ENCODE data around the gene ARMH3. TPM values are rescaled to one million over a fixed set of nuclear protein-coding genes. Genes with fewer than 3 reads are reported as not detected.

The ARMH3 gene
- total RNA-seq, 2 experiments from 2014 or later = 7.9 to 24.3 TPM

DNA sequence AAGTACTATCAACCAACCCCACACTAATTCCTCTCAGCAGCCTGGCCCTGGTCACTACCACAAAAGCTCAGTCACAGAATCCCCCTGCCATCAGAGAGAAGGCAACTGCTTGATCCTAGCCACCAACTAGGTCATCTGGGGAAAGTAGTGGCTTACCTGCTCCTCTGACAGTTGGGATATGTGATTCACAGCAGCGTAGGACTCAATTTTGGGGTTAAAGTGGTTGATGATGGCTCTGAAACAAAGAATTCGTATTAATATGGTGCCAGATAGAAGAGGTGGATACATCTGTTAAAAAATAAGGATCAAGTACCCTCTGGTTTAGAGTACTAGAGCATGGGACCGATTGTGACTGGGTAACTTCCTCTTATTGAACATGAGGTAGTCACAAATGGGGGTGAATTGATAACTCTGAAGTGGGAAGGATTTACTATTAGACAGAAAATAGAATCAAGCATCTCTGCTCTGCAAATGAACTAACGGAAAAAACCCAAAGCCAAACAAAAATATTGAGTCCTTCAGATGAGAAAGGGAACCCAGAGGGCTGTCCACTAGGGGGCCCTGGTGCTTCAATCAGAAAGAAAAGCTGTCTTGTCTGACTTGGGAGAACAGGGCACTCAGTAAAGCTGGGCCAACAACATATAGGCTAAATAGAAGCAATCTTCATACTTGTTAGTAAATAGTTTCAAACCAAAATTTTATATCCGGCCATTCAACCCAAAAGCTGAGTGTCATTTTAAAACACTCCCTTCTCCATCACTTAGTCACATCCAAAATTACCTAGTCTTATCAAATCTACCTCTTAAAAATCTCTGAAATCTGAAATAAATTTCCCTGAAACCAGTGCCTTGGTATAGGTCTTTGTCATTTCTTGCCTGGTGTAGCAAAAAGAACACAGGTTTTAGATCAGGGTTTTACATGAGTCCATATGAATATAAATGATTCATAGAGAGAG is 166.4 kb downstream of the ARMH3 start:
- Histone ChIP-seq H3K4me2 (ENCODE audit: low read length) (no peak overlapping the region), H3K4me3 (ENCODE audit: low read depth, low read length, poor library complexity, severe bottlenecking) (no peak overlapping the region), H3K36me3 (ENCODE audit: insufficient read depth, low read length) (no peaks in the 10 kb centered on the region), H3K4me1 (ENCODE audit: insufficient read depth, low read length, poor library complexity, severe bottlenecking) (no peaks in the 10 kb centered on the region), H4K20me1 (ENCODE audit: insufficient read depth, low read length) (no peaks in the 10 kb centered on the region), H3K27ac (ENCODE audit: low read depth, low read length, poor library complexity, severe bottlenecking) (no peak overlapping the region), H3K9me3 (ENCODE audit: low read length) (no peaks in the 10 kb centered on the region), H2AFZ (ENCODE audit: low read length) (no peak overlapping the region), H3K9me2 (ENCODE audit: insufficient read depth, low read length) (no peaks in the 10 kb centered on the region), H3K79me2 (ENCODE audit: insufficient read depth, low read depth, low read length) (no peaks in the 10 kb centered on the region)
- peak; percentile 79 for DNase-seq (ENCODE audit: low spot score)
- CTCF ChIA-PET (ENCODE audit: unreplicated experiment) = interaction anchor here (0.5 to 1.2 kb wide), 2 partner anchors 121 to 319 kb away, joined by 5 to 9 read pairs; no protein-coding TSS in a partner anchor
- no TSS peak for BruUV-seq (replicated peaks)
- intact Hi-C loops (cut with micrococcal nuclease; ENCODE audit: unreplicated experiment) = loop anchor here (1.0 kb wide), 3 partner anchors 48 to 184 kb away; no protein-coding TSS in a partner anchor
- TF ChIP-seq, protein P1, sequence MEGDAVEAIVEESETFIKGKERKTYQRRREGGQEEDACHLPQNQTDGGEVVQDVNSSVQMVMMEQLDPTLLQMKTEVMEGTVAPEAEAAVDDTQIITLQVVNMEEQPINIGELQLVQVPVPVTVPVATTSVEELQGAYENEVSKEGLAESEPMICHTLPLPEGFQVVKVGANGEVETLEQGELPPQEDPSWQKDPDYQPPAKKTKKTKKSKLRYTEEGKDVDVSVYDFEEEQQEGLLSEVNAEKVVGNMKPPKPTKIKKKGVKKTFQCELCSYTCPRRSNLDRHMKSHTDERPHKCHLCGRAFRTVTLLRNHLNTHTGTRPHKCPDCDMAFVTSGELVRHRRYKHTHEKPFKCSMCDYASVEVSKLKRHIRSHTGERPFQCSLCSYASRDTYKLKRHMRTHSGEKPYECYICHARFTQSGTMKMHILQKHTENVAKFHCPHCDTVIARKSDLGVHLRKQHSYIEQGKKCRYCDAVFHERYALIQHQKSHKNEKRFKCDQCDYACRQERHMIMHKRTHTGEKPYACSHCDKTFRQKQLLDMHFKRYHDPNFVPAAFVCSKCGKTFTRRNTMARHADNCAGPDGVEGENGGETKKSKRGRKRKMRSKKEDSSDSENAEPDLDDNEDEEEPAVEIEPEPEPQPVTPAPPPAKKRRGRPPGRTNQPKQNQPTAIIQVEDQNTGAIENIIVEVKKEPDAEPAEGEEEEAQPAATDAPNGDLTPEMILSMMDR (conservative IDR thresholded peaks at IDR 0.05; ENCODE audit: low read length) = peak; percentile 99
- TF ChIP-seq EZH2phosphoT487 (IDR thresholded peaks at IDR 0.05; ENCODE audit: borderline replicate concordance, low read depth, low read length) = no peak
- POLR2A ChIA-PET = interaction anchor here (1.0 to 1.2 kb wide), 2 partner anchors 8 to 13 kb away, joined by 3 to 4 read pairs; no protein-coding TSS in a partner anchor

DNA sequence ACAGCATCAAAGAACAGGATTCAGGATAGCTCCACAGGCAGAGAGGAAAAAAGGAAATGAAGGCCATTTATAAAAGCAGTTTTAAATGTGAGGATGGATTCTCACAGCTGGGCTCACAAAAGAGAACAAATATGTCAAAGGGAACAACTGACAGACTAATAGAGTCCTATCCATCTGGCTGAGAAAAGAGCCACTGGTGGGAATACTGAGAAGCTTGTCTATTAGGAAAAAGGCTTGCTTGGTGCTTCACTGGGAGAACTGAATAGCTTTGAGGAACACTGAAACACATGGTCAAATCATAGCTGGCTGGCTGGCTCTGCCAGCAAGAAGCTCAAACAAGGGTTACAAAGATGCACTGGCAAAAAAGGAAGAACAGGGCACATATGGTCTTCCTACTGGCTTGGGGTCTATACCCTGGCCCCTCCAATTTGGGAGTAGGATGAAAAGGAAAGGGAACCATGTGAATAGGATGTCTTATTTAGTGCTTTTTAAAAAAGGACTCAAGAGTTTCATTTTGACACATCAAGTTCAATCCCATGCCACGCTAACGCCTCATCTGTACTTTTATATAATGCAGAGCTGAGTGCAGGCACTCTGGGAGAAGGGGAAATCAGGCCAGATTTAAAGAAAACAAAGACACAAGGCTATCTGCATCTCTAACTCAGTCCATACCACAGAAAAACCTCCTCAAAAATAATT is 167.6 kb downstream of the ARMH3 start:
- CTCF ChIA-PET (ENCODE audit: unreplicated experiment) = interaction anchor here (1.2 kb wide), 1 partner anchor 122 kb away, joined by 5 read pairs; no protein-coding TSS in a partner anchor
- Histone ChIP-seq H3K9me2 (ENCODE audit: insufficient read depth, low read length) (no peaks in the 10 kb centered on the region), H3K9me3 (ENCODE audit: low read length) (no peaks in the 10 kb centered on the region), H3K36me3 (ENCODE audit: insufficient read depth, low read length) (no peaks in the 10 kb centered on the region), H2AFZ (ENCODE audit: low read length) (no peak overlapping the region), H4K20me1 (ENCODE audit: insufficient read depth, low read length) (no peaks in the 10 kb centered on the region), H3K79me2 (ENCODE audit: insufficient read depth, low read depth, low read length) (no peaks in the 10 kb centered on the region), H3K4me1 (ENCODE audit: insufficient read depth, low read length, poor library complexity, severe bottlenecking) (no peaks in the 10 kb centered on the region), H3K27ac (ENCODE audit: low read depth, low read length, poor library complexity, severe bottlenecking) (no peak overlapping the region), H3K4me3 (ENCODE audit: low read depth, low read length, poor library complexity, severe bottlenecking) (no peak overlapping the region), H3K4me2 (ENCODE audit: low read length) (no peak overlapping the region)
- TF ChIP-seq, protein P1 (conservative IDR thresholded peaks at IDR 0.05; ENCODE audit: low read length) = no peak
- no peak for TF ChIP-seq EZH2phosphoT487 (IDR thresholded peaks at IDR 0.05; ENCODE audit: borderline replicate concordance, low read depth, low read length)
- POLR2A ChIA-PET = interaction anchor here (0.6 to 1.2 kb wide), 3 partner anchors 10 to 206 kb away, joined by 4 read pairs; no protein-coding TSS in a partner anchor
- intact Hi-C loops (cut with micrococcal nuclease; ENCODE audit: unreplicated experiment) = no loop called here
- TSS peak; percentile 44 for BruUV-seq (replicated peaks)
- DNase-seq (ENCODE audit: low spot score) = no peak
